ENCODE data around the gene GJA1.

The GJA1 gene

GRCh38 chr6:121497970-121498375 lies 62.5 kb downstream of the GJA1 start:
- DNase-seq, result no peak

DNA sequence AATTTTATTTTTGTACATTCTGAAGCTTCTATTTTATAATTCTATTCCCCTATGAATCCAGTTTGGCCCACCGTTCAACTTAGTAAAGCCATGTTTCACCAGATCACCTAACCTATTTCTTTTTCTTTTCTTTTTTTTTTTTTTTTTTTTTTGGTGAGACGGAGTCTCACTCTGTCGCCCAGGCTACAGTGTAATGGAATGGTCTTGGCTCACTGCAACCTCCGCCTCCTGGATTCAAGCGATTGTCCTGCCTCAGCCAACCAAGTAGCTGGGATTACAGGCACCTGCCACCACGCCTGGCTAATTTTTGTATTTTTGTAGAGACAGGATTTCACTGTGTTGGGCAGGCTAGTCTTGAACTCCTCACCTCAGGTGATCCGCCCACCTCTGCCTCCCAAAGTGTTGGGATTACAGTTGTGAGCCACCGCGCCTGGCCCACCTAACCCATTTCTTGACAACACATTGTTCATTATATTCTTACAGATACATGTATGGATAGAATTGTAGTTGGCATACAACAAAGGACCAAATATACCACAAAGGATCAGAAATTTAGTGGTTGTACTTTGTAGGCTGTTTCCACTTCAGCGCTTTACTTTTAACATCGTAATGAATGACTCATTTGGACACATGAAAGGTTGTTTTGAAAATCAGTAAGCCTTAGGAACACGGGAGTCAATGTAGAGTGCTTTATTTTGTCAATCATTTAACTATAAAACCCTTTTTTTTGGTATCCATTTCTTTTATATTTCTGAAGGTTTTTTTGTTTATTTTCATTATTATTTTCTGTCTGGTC lies 63.2 kb downstream of the GJA1 start:
- DNase-seq, result no peak
